ENCODE data around the gene WFS1.

- TF ChIP-seq ELF1 (CRISPR knock-in tag; IDR thresholded peaks at IDR 0.05) (0 out of 2 replicates have a peak, but pooled peaks have one; percentile 29), NCOA2 (CRISPR knock-in tag; IDR thresholded peaks at IDR 0.05) (no peak), NR2F2 (IDR thresholded peaks at IDR 0.05; ENCODE audit: borderline replicate concordance, low read depth) (no peak), ZBTB3 (CRISPR knock-in tag; IDR thresholded peaks at IDR 0.05; ENCODE audit: borderline replicate concordance, low read depth) (no peak), POLR2A (IDR thresholded peaks at IDR 0.05; ENCODE audit: insufficient read depth in 1 of 2, low read depth in 2 of 2, low read length in 2 of 2) (peak in 1 of 2 experiments; percentile 84; a peak in 2 of 4 replicates), JDP2 (CRISPR knock-in tag; IDR thresholded peaks at IDR 0.05; ENCODE audit: borderline replicate concordance) (no peak), JUND (CRISPR knock-in tag; IDR thresholded peaks at IDR 0.05) (no peak), GABPB1 (CRISPR knock-in tag; IDR thresholded peaks at IDR 0.05) (peak; percentile 91)
Observed at GRCh38 chr4:6269616-6270511, at the start of gene WFS1.
